NOMO-1 (cell line): ENCODE measurements around the gene BICRA.
"Not testable (repeated sequence)": the region's sequence is repeated elsewhere in the genome, so short reads cannot be mapped to it uniquely, and the experiment has no call there.

ENCODE experiments used
- DNase-seq, 2 experiments: peaks; one replicate each; lab custom pipeline; 2025; ENCODE audit not compliant: unreplicated experiment in 2 of 2; lab: John Stamatoyannopoulos, UW

Gene BICRA

DNA sequence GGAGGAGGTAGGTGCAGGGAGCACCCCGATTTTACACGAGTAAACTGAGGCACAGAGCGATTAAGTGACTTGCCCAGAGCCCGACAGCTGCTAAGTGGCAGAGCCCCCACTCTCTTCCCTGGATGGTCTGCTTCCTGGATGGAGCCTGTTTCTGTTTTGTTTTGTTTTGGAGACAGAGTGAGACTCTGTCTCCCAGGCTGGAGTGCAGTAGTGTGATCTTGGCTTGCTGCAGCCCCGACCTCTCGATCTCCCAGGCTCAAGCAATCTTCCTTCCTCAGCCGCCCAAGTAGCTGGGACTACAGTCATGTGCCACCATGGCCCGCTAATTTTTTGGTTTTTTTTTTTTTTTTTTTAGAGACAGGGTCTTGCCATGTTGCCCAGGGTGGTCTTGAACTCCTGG lies 17.3 kb downstream of the BICRA start:
- no peak for DNase-seq

DNA sequence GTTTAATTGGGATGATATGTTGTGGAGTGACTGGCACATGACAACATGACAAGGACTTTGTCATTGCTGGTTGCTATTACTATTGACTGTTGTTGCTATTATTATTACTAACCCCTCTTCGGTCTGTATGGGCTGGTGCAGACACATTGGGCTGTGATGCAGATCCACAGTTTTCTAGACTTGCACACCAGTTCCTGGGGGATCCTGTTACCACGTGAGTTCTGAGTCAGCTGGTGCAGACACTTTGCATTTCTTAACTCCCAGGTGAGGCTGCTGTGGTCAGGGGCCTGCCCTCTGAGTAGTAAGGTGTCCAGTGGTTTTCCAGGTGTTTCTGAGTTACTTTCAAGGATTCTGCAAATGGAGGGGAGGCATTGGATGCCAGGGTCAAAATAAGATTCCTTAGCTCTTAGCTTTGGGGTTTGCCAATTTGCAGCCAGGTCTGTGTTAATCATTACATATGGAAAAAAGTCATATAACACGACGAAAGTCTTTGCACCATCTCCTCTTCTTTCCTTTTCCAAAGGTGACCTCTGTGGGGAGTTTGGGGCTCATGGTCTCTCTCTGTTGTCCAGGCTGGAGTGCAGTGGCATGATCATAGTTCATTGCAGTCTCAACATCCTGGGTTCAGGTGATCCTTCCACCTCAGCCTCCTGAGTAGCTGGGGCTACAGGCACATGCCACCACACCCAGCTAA lies 19.3 kb downstream of the BICRA start:
- DNase-seq, result no peak

DNA sequence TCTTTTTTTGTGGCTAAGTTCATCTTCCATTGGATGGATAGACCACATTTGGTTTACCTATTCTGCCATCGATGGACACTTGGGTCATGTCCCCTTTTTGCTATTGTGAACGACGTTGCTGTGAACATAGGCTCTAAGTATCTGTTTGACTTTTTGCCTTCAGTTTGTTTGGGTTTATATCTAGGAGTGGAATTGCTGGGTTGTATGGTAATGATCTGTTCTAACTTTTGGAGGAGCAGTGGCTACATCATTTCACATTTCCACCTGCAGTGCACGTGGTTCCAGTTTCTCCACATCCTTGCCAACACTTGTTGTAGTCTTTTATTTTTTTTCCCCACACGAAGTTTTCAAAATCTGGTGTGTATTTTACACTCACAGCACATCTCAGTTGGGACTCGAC lies 21.7 kb downstream of the BICRA start:
- no peak for DNase-seq

DNA sequence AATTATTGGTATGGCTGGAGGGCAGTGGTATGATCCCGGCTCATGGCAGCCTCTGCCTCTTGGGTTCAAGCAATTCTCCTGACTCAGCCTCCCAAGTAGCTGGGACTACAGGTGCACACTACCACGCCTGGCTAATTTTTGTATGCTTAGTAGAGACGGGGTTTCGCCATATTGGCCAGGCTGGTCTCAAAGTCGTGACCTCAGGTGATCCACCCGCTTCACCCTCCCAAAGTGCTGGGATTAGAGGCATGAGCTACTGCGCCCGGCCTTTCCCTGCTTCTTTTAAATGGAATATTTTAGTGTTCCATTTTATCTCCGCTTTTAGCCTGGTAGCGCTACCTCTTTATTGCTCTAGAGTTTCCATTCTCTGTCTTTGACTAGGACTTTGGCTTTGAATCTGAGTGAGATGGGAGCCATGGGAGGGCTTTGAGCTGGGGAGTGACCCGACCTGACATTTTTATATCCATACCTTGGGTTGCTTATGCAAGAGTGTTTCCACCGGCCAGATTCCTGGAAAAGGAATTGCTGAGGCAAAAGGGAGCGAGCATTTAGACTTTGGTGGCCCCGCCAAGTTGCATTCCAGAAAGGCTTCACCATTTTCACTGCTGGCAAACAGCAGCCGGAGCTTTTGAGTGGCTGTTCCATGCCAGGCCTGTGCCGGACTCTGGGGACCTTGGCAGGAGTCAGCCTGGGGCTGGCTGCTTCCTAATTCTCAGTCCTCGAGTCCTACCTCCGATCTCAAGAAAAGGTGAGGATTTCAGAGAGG lies 22.9 kb downstream of the BICRA start:
- no peak for DNase-seq

DNA sequence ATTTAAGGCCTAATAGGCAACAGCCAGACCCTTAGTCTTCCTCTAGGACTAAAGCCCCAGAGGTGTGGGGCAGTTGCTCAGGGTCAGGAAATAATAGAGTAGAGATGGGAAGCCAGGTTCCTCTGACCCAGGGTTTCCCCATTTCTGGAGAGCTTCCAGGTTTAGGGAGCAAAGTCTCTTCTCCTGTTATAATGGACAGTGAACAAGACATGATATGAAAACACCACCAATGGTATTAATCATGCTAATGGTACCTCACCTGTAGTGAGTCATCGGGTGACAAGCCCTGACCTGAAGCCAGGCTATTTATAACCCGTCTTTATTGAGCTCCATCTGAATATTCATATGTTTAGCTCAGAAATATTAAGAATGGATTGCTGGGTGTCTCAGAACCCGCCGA lies 24.6 kb downstream of the BICRA start:
- DNase-seq, result no peak

DNA sequence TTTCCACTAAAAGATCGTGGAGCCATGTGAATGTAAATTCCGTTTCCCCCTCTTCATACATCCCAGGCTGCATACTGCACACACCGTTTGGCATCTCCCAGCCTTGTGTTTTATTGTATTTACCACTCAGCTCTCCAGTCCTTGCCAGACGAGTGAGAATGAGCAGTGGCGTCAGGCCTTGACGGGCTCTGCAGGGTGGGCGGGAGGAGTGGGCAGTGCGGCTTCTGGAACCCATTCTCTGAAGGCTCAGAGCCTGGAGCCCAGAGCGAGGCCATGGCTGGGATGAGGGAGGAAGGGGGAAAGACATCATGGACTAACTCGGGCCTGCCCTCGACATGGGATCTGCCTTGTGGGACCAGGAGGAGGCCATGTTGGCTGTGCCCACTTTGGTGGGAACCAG lies 25.1 kb downstream of the BICRA start:
- no peak for DNase-seq

DNA sequence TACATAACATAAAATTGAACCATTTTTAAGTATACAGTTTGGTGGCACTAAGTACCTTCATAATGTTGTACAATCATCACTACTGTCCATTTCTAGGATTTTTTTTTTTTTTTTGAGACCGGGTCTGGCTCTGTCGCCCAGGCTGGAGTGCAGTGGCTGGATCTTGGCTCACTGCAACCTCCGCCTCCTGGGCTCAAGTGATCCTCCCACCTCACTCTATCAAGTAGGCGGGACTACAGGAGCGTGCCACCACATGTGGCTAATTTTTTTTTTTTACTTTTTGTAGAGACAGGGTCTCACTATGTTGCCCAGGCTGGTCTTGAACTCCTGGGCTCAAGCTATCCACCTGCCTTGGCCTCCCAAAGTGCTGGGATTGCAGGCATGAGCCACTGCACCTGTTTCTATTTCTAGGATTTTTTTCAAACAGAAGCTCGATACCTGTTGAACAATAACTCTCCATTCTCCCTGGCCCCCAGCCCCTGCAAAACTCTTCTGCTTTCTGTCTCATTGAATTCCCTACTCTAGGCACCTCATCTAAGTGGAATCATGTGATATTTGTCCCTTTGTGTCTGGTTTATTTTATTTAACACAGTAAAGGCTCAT lies 26.3 kb downstream of the BICRA start:
- DNase-seq, result not testable (repeated sequence)

- DNase-seq, result peak in 1 of 2 experiments; percentile 19
These were observed 28.6 kb downstream of the BICRA start for GRCh38 chr19:47637550-47637949.

DNA sequence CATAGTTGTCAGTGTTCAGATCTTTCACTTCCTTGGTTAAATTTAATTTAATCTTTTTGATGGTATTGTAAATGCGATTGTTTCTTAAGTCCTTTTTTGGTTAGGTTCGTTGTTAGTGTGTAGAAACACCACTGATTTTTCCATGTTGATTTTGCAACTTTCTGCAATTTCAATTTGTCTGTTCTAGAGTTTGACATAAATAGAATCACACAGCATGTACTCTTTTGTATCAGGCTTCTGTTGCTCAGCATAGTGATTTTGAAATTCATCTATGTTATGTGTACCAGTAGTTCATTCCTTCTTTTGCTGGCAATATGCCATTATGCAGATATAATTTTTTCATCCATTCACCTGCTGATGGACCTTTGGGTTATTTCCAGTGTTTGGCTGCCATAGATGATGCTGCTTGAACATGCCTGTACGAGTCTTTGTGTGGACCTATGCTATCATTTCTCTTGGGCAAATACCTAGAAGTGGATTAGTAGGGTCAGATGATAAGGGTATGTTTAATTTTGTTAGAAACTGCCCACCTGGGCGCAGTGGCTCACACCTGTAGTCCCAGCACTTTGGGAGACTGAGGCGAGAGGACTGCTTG lies 33.1 kb downstream of the BICRA start:
- peak in 1 of 2 experiments; percentile 9 for DNase-seq

DNA sequence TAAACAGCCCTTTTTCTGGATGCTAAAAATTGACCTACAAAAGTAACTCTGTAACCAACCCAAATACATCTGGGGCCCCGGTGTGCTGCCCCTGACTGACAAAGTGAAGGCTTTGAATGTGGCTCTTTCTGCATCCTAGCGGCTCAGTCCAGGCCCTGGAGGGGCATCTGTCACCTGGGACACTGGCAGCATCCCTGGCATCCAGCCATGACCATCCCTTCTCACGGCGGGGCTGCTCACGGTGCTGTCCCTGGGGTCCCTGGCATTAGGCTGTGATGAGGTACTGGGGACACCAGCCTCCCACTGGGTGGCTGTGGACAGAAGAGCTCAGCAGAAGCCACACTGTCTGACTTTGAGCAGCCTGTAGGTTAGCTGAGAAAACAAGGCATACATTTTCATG lies 34.3 kb downstream of the BICRA start:
- no peak for DNase-seq

DNA sequence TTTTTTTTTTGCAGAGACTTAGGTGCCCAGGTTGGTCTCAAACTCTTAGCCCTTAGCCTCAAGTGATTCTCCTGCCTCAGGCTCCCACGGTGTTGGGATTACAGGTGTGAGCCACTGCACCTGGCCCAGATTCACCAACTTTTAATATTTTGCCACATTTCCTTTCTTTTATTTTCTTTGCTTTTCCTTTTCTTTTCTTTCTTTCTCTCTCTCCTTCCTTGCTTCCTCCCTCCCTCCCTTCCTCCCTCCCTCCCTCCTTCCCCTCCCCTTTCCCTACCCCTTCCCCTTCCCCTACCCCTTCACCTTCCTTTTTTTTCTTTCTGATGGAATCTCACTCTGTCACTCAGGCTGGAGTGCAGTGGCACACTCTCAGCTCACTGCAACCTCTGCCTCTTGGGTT lies 35.3 kb downstream of the BICRA start:
- DNase-seq, result no peak

DNA sequence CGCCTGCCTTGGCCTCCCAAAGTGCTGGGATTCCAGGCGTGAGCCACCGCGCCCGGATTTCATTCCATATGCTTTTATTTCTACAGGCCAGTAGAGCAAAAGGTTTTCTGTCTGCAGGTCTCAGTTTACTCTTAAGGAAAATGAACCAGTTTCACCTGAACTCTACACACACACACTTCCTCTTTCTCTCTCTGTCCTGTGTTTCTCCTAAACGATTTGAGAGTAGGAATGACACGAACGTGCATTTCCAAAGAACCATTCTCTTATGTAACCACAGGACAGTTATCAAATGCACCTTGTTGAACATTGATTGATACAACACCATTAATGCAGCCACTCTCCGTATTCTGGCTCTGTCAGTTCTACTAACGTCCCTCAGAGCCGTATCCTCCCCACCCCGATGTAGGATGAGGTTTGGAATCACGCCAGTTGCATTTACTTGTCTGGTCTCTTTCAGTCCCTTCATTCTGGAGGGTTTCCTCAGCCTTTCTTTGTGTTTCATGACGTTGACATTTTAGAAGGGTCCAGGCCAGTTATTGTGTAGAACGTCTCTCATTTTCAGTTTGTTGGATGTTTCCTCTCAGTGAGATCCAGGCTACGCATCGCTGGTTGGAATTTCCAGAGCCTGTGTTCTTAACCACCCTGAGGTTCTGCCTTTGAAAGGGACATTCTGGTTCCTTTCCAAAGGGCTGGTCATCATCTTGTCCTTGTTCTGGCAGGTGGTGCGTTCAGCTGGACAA lies 36.0 kb downstream of the BICRA start:
- no peak for DNase-seq

GRCh38 chr19:47646924-47647323 lies 38.0 kb downstream of the BICRA start:
- DNase-seq, result no peak

DNA sequence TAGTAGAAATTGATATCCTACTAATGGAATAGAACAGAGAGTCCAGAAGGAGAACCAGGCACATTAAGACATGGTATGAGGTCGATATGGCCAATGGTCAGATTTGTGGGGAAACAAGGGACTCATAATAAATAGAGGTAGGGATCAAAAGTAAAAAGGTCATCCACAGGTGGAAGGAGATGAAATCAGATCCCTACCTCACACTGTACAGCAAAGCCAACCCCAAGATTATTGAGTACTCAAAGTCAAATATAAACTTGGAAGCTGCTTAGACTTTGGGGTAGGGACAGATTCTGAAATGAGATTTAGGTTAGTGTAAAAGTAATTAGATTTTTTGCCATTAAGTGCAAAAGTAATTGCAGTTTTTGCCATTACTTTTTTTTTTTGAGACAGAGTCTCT lies 40.7 kb downstream of the BICRA start:
- no peak for DNase-seq

DNA sequence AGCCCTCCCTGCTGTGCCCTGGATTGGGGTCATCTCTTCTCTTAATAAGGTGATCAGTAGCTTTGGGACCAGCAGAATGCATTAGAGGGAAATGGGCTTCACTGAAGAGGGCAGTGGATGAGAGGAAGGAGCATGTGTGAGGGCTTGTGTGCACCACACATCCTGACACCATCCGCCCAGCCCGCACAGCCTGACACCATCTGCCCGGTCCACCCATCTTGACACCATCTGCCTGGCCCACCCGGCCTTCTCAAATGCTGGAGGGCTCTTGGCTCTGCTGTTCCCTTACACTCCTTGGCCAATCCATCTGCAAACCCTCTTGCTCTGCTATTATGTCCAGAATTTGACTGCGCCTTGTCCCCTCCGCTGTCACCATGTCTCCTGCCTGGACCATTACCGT lies 41.8 kb downstream of the BICRA start:
- no peak for DNase-seq

- no peak for DNase-seq
These were observed 42.2 kb downstream of the BICRA start for GRCh38 chr19:47651132-47651531.

DNA sequence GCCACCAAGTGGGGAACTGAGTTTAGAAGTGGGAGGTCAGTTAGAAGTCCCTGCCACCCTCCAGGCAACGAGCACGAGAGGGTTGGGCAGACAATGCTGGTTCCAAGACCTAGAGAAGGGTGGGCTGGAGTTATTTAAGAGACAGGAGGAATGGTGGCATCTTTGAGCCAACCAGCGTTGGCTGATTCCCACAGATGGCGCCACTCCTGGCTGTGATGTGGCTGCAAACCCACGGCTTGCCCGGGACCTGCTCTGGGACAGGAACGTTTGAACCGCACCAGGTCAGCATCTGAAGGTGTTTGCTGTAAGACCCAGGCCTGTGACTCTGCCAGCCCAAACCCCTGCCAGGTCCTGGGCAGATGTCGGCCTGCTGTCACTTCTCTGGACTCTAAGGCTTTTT lies 42.8 kb downstream of the BICRA start:
- no peak for DNase-seq

DNA sequence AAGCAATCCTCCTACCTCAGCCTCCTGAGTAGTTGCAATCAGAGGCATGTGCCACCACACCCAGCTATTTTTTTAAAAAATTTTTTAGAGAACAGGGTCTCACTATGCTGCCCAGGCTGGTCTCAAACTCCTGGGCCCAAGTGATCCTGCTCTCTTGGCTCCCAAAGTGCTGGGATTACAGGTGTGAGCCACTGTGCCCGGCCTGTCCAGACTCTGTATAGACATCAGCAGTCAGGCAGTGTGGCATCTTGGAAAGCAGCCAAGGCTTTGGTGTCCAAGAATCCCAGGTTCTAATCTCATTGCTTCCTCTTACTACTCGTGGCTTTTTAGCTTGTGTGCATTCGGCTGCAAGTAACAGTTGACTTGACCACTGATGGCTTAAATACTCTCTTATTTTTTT lies 43.4 kb downstream of the BICRA start:
- no peak for DNase-seq

DNA sequence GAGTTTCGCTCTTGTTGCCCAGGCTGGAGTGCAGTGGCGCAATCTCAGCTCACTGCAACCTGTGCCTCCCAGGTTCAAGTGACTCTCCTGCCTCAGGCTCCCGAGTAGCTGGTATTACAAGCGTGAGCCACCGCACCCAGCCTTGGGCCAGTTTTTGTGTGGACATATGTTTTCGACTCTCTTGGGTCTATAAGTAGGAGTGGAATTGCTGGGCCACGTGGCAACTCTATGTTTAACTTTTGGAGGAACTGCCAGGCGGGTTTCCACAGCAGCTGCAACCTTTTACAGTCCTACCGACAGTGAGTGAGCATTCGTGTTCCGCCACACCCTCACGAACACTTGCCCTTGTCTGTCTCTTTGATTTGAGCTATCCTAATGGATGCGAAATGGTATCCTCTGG lies 44.9 kb downstream of the BICRA start:
- DNase-seq, result no peak

DNA sequence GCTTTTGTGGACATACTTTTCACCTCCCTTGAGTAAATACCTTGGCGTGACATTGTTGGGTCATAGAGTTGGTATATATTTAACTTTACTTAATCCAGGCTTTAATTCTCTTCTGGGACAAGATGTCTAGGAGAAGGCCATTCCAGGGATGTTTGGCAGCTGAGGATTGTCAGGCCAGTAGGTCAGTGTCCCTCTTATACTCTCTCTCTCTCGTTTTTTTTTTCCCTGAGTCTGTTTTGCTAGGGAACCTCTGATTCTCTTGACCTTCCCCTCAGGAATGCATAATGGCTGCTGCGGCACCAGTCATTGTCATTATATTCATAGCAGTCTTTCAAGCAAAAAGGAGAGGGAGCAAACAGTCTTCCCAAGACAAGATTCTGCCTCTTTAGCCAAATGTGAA lies 48.8 kb downstream of the BICRA start:
- DNase-seq, result no peak
